GM18909 (cell line): ENCODE results near the gene CRYBG2.
"Not testable (repeated sequence)": the region's sequence is repeated elsewhere in the genome, so short reads cannot be mapped to it uniquely, and the experiment has no call there.

Experiments
- ATAC-seq: cut with Tn5 transposase; IDR thresholded peaks from one replicate; pipeline ENCODE4 v1.9.1; 2021; ENCODE audit warnings: mild to moderate bottlenecking; ENCODE audit not compliant: unreplicated experiment, poor library complexity

The CRYBG2 gene

GRCh38 chr1:26323382-26323781 is 30.5 kb downstream of the CRYBG2 start:
- no peak for ATAC-seq

GRCh38 chr1:26322042-26322331 is 31.9 kb downstream of the CRYBG2 start:
- no peak for ATAC-seq

- ATAC-seq: peak; percentile 48
Observed at GRCh38 chr1:26321315-26322041, 32.5 kb downstream of the CRYBG2 start.

DNA sequence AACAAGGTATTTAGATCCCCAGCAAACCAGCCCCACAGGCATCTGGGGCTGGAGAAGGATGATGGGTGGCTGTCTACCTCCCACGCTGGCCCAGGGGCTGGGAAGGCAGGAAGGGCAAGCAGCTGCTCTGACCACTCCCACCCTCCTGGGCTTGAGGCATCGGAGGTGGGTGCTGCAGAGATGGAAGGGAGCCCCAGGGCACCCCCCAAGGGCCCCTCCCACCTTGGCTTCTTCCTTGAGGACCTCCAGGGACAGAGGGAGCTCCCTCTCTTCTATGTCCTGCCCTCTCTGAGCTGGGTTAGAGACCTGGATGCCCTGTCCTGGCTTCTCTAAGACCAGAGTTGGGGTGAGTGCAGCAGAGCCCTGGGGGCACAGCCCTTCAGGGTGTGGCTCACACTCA is 33.0 kb downstream of the CRYBG2 start:
- ATAC-seq: no peak

- ATAC-seq: no peak
Observed at GRCh38 chr1:26318338-26319064, 35.4 kb downstream of the CRYBG2 start.

GRCh38 chr1:26317612-26318337 is 36.2 kb downstream of the CRYBG2 start, which contains the start of gene CD52:
Gene CD52, plus strand, starts transcription at chr1:26317958. Its CDS starts 60 bp downstream, at chr1:26318018.
- ATAC-seq: no peak

DNA sequence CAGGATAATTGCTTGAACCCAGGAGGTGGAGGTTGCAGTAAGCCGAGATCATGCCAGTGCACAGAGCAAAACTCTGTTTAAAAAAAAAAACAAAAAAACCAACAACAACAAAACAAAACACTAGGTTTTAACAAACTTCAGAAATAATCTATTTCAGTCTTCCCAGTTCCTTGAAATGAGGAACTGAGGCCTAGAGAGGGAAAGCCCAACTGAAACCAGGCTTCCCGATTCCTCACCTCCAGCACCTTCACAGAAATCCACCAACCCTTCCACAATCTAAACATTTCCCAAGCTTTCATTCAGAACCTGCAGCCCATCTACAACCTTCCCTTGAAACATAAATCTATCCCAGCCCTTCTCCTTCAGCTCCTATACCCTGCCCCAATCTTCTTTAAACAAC is 36.8 kb downstream of the CRYBG2 start:
- ATAC-seq: no peak

GRCh38 chr1:26315874-26316850 is 37.8 kb downstream of the CRYBG2 start:
- no peak for ATAC-seq

DNA sequence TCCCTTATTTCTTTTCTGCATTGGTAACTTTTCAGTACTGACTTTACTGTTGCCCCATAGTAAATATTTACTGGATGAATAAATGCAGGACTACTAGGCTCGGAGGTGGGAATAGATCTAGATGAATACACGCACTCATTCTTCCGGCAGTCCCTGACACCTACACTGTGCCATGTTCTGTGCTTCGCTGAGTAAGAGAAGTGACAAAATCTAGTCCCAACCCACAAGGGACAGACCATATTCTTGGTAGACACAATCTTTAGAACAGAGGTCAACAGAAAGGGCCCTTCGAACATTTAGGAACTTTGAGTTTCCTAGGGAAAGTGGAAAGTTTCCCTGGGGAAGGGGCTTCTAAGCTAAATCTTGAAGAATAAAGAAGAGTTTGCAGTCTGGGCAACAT is 39.4 kb downstream of the CRYBG2 start:
- no peak for ATAC-seq

DNA sequence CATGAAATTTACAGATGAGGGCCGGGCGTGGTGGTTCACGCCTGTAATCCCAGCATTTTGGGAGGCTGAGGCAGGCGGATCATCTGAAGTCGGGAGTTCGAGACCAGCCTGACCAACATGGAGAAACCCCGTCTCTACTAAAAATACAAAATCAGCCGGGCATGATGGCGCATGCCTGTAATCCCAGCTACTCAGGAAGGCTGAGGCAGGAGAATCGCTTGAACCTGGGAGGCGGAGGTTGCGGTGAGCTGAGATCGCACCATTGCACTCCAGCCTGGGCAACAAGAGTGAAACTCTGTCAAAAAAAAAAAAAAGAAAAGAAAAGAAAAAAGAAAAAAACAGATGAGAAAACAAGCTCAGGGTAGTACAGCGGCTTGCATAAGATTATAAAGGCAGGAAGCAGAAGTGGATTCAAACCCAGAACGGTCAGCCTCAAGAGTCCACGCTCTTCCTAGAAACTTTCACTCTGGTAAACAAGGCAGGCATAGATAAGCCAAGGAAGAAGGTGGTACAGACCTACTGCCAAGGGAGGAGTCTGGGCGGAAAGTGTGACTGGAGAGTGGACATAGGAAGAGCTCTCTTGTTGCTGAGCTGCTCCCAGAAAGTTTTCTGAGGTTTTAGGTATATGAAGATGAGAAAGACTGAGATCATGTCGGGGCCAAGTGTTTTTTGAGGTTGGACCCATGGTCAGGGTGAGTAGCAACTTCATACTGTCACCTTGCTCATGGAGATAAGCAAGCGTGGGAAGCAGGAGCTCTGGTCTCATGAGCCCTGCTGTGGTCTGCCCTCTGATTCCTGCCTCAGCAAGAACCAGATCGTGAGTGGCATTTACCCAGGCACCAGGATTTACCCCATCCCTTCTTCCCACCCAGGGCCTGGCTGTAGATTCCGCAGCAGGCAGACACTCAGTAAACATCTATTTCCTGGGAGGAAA is 45.7 kb downstream of the CRYBG2 start:
- ATAC-seq: not testable (repeated sequence)

- no peak for ATAC-seq
Observed at GRCh38 chr1:26307363-26307781, 46.6 kb downstream of the CRYBG2 start.

DNA sequence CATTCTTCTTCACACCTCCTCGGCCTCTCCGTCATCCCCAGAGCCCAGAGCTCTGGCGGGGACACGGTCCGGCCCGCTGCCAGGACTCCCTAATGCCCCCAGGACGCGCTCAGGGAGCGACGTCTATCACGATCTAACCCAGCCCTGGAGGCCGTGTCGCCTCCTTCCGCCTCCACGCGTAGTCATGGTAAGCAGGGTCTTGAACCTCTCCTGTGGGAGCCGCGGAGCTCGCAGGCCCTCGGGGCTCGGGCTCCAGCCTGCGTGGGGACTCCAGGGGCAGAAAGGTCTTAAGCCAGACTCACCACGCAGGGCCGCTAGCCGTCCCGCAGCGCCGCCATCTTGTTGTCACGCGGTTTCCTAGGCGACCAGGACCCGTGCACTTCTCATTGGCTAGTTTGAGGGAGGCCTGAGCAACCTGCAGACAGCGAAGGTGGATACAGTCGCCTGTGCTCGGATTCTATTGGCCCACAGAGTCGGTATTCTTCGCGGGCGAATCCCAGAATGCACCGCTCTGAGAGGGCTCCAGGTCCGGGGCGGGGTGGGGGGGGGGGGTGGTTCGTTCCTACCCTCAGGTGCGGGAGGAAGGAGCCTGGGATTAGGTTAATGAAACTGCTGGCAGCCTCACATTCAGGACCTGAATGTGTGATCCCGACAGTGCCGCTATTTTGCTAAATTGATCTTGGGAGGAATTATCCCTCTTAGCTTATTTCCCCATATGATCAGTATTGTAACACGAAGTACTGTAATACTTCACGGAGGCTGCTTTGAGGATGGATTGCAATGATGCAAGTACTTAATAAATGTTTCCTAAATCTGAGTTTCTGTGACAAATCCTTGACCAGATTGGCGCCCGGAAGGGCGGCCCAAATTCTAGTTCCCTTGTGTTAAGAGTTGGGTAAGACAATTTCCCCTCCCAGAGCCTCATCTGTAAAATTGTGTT is 47.4 kb downstream of the CRYBG2 start, which contains the start of gene UBXN11:
Gene UBXN11 (minus strand): TSS at position 347 of the 940 bp plus-strand sequence. CDS start 3,753 bp downstream, outside the sequence.
- peak; percentile 97 for ATAC-seq

GRCh38 chr1:26305667-26306289 is 48.2 kb downstream of the CRYBG2 start:
- no peak for ATAC-seq

DNA sequence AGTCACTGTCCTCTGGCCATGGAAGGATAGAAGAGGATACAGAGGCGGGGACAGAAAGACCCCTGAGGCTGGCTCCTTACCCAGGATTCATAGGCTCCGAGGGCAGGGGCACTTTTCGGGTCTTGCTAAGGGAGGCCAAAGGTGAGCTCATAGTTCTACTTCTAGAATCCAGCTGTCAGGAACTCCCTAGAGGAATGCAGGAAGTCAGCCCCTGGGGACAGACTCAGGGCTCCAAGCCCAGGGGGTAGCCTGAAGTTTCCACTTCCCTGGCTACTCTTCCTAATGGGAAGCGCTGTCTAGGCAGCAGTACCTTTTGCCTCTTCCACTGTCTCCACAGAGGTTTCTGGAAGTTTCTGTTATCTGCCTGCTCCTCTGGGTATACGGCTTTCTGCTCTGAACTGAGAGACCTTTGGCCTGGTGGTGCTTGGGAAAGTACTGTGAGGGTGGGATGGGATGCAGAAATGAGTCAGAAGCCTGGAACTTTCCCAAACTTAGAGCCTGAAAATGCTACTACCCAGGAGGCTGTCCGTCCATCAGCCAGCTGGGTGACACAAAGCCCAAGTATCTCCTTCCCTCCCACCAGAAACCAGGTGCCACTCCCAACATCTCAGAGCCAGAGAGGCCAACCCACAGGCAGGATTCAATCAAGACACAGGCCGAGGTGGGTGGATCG is 51.1 kb downstream of the CRYBG2 start:
- no peak for ATAC-seq

DNA sequence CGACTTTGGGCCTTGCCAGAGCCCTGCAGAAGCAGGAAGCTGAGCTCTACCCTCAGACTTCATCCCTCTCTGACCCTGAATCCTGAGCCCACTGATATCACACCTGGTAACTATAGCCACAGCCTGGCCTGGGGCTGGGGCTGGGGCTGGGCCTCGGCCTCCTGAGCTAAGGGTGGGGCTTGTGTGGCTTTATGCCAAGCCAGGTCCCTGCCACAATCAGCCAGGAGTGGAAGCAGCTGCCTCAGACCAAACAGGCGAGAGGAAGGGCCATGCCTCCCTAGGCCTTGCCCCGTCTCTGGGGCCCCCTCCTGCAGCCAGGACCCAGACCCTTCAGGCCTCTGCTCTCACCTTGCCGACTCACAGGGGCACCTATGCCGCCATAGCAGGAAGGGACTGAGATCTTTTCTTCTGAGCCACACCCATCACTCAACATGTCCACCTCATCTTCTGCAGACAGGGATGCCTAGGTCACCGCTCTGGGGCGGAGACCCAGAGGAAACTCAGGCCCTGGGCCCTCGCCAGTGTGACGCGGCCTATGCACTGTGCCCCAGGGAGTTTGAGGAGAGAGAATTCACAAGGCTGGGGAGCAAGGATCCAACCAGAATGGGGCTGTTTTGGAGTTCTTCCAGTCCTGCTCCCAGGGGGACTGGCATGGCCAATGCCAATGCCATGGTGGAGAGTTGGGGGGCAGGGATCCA is 53.2 kb downstream of the CRYBG2 start:
- ATAC-seq: no peak

DNA sequence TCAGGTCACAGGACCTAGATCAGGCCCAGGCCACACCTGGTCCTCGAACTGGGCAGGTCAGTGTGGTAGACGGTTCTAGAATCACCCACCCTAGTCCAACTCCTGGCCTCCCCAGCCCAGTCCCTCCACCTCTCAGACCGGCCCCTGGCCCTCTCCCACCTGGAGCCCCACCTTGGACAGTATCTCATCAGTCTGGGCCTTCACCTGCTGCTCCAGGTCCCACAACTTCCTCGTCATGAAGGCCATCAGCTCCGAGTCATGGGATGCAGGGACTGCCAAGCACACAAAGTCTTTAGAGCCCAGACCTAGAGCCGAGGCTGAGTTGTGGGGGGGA is 56.2 kb downstream of the CRYBG2 start:
- no peak for ATAC-seq
